NCI-H1092 (cell line): ENCODE data around the gene RBSN.

ENCODE experiments used
- DNase-seq: peaks from one replicate; lab custom pipeline; 2025; lab: John Stamatoyannopoulos, UW

Gene RBSN

DNA sequence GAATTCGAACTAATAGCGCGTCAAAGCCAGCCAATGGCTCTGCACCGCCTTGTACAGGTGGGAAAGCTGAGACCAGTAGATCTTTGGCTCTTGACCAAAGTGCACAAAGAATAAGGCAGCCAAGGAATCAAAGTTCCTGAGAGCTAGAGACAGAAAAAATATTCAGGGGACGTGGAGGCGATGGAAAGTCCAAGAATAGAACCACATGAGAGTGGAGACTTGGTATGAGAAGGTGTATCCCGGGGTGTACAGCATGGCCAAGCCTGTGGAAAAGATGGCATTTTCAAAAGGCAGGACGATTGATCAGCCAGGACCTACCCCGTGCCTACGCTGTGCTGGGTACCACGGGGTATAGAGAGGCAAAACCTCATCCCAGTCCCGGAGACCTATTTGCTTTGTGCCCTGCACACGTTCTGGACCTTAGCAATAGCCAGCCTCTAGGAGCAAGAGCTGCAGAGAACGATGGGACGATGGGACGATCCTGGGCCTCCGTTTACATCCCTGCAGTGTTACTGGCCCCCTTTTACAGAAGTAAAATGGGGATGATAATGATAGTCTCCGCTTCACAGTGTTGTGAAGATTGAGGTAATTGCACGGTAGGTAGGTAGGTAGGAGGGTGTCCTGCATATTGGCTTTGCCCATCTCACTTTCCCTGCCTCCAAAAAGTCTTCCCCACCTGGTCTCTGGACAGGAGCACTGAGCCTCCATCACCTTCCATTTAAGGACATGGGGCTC, 583 bp upstream of the RBSN start:
- no peak for DNase-seq

DNA sequence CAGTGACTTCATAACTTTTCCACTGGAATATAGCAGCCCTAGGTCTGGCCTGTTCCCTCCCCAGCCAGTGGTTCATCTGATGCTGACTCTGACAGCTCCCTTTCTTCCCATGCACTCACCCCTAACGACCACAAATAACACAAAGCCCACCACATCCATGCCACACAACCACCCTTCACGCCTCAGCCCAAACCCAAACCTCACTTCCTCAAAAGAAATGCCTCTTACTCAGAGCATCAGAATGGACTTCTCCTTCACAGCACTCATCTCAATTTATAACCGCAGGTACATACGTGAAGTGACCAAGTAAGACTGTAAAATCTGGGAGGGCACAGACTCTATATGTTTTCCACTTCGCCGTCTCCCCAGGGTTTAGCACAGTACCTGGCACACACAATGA, 1.1 kb downstream of the RBSN start:
- DNase-seq = no peak

DNA sequence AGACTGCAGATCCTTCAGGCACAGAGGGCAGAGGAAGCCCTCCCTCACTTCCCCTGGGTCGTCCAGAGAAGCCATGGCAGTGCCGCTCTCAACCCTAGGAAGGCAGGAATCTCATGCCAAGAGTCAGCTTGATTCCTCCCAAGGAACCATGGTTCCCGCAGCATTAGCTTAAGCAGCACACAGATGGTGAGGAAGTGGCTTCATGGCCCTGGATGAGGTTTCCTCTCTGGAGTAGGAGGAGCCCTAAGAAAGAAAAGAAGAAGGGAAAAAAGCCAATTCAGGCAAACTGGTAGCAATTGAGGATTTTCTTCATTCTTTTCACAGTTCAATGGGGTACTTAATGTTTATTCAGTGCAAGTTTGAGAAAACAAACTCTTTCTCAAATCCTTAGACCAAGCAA, 2.9 kb downstream of the RBSN start:
- no peak for DNase-seq

DNA sequence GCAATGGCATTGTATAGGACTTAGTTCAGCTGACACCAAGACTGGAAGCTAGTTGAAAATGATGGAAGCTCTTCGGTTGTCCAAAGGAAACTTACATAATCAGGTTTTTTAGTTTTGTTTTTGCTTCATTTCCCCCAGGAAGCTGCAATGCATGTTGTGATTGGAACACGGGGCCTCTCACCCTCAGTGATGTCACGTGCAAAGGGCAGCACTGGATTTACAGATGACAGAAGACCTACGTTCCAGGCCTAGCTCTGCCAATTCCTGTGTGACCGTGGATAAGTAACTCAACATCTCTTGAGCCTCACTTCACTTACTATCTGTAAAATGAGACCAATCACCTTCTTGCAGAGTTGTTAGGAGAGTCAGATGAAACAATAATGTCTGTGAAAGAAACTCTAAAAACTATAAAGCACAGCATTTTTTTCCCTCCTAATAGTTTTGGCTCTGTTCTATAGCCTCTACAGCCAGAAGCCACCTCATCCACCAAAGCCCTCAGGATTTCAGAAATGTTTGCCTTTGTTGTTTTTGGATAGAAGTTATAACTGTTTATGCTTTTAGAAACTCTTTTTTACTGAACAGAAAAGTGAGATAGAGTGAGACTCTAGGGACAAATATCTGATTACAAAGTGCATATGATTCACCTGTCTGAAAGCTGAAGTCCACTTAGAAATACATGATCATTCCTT, 4.6 kb downstream of the RBSN start:
- no peak for DNase-seq

DNA sequence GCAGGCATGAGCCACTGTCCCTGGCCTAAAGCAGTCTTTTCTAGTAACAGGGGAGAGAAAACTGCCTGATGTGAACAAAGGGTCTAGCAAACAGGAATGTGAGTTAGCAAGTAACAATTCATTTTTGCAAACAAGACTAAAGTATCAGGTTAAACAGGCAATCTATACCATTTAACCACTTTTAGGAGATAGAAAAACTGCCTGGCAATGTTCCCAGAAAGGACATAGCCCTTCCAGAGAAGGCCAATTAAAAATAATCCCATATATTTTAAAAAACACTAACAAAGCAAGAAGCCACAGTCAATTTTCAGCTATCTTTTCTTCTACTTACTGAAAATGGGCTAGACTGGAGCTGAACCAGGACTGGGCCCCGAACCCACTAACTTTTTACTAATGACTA, 6.3 kb downstream of the RBSN start:
- no peak for DNase-seq

DNA sequence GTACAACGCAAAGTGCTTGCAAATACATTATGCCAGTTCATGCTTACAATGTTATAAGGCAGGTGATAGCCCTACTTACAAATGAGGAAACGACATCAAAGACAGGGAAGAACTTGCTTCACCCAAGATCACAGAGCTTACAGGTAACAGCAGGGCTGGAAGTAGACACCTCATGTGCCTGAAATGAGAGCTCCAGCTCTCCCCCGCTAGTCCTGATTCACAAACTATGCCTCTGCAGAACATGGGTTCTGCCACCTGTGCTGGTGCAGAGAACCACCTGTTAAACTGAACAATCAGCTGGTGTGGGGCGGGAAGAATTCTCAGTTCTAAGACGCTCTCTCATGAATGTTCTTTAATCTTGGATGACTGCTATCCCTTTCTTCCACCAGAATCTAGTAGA, 7.4 kb downstream of the RBSN start:
- DNase-seq = no peak

DNA sequence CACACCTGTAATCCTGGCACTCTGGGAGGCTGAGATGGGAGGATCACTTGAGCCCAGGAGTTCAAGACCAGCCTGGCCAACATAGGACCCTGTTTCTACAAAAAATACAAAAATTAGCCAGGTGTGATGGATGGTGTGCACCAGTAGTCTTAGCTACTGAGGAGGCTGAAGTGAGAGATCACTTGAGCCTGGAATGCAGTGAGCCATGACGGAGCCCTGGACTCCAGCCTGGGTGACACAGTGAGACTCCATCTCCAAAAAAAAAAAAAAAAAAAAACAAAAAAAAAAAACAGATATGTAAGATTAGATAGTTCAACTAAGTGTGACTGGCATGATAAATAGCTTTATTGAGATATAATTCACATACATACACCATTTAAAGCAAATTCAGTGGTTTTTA, 9.7 kb downstream of the RBSN start:
- DNase-seq = no peak

DNA sequence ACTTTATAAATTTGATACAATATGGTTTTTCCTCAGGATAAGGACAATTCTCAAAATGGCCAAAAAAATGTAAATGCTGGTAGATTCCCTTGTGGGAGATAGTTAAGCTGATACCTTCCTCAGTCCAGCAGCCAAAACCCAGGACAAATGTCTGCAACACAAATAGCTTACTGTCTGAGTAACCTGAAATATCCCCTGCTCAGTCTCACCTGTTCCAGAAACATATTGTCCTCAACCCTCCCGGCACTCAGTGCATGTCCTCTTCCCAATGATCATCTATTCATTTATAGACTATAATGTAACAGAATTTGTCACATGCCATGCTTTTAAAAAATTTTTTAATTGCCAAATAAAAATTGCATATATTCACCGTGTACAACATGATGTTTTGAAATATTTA, 12.2 kb downstream of the RBSN start:
- no peak for DNase-seq

DNA sequence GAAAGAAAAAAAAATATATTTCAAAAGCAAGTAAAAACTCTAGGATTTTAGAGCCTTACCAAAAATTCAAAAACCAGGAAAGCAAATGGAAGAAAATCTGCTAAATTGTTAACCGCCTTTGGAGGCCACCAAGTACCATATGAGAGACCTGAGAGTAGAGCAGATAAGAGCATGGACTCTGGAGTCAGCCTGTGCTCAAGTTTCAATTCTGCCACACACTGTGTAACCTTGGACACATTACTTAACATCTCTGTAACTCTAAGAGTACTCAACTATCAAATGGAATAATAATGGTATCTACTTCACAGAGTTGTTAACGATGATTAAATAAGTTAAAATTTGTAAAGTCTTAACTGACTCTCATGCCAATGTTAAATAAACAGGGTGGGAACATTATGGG, 12.7 kb downstream of the RBSN start:
- no peak for DNase-seq

DNA sequence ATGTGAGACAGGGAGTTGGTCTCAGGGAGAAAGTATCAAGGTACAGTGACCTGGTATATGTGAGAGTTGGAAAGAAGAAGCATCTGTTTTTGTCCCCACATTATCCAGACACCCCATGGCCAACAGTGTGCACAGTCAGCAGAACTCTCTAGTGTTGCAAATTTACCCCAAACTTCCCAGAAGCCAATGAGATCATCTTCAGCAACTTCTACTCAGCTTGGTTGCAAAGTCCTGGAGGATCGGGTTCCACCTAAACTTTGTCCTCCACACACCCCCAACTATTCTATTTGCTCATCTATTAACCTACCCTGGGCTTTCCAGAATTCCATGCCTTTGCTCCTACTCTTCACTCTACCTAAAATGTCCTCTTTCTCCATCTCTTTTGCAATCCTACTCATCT, 15.7 kb downstream of the RBSN start:
- DNase-seq = no peak

DNA sequence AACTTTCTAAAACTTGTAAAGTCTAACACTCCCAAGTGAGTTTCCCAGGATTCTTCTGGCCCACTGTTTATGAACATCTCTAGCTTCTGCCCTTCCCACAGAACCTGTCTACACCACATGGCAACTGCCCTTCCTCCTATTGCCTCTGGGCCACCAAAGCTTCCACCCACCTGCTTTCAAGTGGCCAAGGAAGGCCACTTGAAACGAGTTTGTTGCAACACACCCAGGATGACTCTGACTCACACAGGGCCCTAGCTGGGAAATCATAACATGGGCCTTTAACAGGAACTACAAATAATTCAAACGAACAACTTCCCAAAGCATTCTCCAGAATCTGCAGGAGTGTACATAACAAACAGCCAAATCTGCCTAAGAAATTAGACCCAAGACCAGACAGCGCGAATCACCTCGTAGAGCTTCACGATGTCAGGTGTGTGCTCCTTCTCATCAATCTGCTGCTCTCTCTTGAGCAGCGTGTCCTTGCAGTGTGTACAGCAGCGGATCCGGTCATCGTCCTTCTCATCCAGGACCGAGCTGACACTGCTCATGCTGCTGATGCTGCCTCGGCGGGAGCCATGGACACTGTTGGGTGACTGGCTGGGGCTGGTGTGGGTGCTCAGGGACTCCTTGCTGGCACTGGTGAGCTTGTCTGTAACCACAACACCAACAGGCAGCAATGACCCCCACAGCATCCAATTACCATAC, 16.8 kb downstream of the RBSN start:
- no peak for DNase-seq

DNA sequence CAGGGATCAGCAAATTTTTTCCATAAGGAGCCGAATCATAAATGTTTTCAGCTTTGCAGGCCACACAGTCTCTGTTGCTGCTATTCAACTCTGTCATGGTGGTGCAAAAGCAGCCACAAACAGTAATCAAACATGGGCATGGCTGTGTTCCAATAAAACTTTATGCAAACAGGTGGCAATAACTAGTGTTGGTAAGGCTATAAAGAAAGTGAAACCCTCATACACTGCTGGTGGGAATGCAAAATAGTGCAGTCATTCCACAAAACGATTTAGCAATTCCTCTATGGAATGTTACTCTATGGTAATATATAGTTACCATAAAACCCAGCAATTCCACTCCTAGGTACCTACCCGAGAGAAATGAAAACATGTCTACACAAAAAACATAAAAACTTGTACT, 19.9 kb downstream of the RBSN start:
- no peak for DNase-seq

DNA sequence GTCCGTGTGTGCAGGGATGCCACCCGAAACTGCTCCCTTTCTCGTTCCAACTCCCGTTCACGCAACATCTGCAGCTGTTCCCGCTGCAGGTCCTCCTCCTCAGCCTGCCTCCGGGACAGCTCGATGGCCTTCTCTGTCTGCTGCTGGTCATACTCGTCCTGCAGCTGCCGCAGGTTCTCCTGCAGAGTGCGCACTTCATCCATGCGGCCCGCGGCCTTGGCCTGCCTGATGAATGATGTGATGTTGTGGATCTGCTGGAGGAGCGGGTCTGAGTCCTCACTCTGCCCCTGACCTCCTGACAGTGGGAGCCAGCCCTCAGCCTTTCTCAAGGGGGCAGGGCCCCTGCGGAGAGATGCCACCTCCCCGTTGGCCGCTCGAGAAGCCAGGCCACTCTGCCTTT, 24.4 kb downstream of the RBSN start:
- no peak for DNase-seq

DNA sequence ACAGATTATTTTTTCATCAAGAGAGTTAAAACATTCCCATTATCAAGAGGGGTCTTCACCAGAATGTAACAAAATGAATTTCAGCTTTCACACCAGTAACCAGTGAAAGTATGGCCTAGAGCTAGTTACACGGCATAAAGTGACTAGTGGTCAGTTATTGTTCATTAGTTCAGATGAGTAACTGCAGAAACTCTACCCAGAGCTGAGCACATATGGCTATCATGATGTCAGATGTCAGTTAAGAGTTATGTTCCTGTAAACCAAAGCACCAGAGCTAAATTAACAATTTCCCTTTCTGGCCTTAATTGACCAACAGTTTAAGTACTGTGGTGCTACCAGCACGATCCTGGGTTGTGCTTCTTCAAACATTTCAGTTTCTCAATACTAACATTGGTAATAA, 27.2 kb downstream of the RBSN start:
- no peak for DNase-seq

DNA sequence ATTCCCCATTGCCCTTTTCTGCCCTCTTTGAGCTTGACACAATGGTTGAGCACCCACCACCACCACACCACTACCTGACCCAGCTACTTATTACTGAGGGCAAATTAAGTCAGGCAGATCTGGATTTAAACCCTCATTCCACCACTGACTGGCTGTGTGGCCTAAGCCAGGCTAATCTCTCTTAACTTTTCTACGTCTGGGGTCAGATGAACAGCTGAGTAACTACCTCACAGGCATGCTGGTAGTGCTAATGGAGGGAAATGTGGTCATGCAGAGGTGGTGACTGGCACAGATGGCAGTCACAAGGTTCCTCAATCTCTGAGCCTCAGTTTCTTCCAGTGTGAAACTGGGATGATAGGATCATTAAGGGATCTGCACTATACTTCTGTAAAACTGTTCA, 29.5 kb downstream of the RBSN start:
- DNase-seq = no peak

DNA sequence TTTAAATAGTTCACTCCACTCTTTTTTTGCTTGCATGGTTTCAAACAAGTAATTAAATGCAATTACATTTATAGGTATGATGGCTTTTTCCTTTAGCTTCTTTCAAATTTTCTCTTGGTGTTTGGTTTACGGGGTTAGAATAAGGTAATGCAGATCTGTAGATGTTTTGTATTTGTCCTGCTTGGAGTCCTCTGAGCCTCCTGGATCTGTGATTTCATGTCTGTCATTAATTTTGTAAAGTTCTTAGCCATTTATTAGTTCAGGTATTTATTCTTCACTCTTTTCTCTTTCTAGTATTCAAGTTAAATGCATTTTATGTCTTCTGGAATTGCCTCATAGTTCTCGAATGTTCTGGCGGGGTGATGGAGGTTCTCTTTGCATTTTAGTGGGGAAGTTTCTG, 32.5 kb downstream of the RBSN start:
- no peak for DNase-seq

DNA sequence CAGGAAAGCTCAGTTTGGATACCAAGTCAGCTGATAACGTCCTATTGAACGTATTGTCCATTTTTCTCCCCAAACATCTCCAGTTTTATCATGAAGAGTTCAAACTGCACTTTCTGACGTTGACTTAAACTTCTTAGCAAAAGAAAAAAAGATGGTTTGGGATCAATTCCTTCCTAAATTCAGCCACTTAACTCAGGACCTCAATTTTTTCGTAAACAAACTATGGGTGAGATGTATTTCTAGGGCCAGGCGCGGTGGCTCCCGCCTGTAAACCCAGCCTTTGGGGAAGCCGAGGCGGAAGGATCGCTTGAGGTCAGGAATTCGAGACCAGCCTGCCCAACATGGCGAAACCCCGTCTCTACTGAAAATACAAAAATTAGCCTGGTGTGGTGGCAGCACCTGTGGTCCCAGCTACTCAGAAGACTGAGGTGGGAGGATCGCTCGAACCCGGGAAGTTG, 33.4 kb downstream of the RBSN start:
- no peak for DNase-seq

DNA sequence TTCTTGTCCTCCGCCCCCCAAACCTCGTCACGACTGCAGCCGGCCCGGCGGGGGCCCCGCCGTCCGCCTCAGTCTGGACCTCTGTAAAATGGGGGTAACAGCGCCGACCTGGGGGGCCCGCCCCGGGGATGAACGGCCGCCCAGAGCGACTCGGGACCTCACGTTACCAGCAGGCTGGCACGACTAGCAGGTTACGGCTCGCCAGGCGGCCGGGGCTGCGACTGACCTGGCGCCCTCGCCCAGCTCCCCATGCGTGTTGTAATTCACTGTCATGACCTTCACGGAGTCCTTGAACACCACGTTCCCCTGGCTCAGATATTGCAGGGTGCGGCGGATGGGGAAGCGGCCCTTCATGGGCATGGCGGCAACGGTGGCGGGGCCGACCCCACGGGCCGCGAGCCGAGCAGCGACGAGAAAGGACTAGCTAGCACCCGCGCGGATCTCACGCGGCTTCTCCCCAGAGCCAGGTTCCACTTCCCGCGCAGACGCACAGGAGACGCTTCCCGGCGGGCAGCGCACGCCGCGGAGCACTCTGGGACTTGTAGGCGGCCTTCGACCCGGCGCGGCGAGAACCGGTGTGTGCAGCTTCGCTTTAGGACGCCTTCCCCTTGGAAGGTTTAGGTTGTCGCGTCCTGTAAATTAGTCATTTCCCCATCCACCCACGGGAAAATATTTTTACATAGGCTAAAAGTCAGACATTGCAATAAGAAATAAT, 34.0 kb downstream of the RBSN start, which contains the start of gene MRPS25:
TSS of gene MRPS25 (minus strand) at position 481 of the 715 bp plus-strand sequence. CDS start at position 360, 121 bp downstream.
- peak; percentile 82 for DNase-seq

DNA sequence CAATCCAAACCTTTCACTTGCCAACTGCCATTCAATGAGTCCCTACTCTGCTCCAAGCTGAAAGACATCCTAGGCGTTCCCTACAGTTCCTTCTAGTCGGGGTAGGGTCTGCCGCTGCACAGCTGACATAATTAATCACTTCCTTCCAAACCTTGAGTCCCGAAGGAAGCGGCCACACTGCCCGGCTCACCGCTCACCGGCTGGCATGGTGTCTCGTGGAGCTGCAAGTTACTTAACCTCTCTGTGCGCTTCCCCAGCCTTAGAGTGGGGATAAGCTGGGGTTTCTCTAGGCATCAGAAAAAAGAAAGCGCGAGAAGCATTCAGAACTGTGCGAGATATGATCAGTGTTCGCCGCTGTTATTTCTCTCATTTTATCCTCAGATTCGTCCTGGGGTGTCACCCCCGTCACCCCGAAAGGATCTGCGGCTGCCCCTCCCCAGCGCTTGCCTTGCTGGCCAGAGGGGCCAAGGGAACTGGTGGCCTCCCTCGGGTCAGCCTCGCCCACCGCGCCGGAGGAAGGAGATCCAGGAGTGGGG, 34.6 kb downstream of the RBSN start:
- no peak for DNase-seq

DNA sequence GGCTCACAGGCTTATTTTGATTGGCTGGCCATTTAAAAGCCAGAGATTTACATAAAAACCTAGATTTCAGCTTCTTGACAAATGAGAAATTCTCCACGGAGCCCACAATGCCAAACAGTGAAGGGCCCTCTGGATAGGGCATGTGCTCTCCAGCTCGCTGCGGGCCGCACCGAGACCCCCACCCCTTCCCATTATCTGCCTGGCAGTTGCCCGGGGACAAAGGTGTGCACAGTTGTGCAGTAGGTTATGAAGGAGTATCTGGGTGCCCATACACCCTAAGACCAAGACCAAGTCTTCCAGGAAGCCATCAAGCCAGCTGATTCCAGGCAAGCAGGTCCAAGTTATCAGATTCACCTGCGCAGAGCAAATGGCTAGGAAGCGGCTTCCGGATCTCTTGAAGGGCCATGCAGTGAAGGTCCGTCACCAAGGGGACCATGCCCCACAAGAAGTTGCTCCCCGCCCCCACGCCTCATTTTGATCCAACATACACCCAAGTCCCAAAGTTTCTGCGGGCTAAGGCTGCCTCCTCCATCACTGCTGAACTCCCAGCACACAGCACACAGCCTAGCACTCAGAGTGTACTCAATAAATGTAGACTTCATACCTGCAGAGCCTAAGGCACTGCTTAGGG, 35.2 kb downstream of the RBSN start:
- DNase-seq = no peak

DNA sequence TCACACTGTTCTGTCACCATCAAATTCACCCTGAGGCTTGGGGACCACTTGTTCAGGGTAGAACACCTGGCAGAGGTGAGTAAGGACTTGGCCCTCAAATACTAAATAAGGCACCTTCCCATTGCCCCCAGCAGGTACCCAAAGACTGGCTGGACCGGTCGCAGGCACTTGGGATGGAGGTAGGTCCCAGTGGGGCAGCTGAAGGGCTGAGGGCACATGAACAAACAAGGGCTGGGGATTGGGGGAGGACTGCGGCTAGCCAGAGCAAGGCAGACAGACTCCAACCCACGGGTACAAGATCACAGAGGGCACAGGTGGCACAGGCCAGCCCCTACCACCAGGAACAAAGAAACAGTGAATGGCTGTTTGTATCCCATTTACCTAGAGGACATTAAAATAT, 35.7 kb downstream of the RBSN start:
- no peak for DNase-seq

DNA sequence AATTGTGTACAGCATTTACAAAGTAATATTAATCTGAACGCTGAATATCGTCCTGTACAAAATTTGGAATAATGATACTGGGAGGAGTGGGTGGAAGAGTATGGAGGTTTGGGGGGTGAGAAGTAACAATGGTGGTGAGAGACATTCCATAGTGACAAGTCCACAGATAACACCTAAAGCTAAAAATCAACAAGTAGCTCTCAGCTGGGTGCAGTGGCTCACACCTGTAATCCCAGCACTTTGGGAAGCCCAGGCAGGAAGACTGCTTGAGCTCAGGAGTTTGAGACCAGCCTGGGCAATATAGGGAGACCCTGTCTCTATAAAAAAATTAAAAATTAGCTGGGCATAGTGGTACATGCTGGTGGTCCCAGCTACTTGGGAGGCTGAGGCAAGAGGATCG, 38.9 kb downstream of the RBSN start:
- DNase-seq = no peak
